ENCODE measurements around the gene MAP2K1.
"Not testable (repeated sequence)": the region's sequence is repeated elsewhere in the genome, so short reads cannot be mapped to it uniquely, and the experiment has no call there.

The MAP2K1 gene

GRCh38 chr15:66386204-66387123 lies at the start of gene MAP2K1:
Gene MAP2K1, plus strand, starts transcription at chr15:66386912. Its CDS starts 436 bp downstream, at chr15:66387348.
- peak; percentile 98 for DNase-seq

GRCh38 chr15:66348530-66348929 lies 38.2 kb upstream of the MAP2K1 start:
- DNase-seq = not testable (repeated sequence)

DNA sequence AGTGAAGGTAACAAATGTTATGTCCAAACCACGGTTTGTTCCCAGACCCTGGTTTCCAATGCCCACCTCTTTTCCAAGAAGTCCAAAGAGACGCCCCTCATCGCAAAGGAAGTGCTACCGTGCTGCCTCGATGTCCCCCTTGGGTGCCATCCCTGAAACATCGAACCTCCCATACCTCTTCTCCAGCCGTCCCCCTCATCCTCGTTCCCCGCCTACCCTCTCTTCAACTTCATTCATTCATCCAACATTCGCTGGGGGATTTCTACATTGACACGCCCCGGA lies 30.7 kb upstream of the MAP2K1 start:
- DNase-seq = no peak

DNA sequence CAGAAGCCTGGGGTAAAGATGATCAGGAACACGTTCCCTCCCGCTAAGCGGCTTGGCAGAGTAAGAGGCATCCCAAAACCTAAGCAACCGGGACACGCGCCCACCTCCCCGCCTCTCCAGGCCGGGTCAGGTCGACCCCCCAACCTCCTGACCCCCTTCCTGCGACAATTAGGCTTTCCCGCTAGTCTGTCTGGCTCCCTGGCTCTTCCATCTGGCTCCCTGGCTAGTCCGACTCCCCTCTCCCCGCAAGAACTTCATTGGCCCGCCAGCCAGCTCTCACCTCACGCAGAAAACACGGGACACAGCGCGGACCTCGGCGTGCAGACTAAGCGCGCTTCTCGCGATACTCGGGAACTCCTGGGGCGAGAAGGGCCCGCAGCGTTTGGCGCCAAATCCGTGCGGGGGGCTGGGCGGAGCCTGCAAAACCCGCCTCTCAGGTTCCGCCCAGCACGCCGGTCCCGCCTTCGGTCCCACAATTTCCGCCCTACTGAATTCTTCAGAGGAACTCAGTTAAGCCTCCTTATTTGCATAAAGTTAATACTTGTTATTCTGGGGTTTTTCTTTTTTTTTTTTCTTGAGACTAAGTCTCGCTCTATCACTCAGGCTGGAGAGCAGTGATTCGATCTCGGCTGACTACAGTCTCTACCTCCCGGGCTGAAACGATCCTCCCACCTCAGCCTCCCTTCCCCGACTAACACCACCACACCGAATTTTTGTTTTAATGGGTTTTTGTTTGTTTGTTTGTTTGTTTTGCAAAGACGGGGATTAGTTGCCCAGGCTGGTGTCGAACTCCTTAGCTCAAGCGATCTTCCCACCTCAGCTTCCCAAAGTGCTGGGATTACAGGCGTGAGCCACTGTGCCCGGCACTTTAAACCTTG lies 30.1 kb upstream of the MAP2K1 start, which contains the start of gene TIPIN:
TIPIN (minus strand) TSS at position 327 of the 878 bp plus-strand sequence. CDS start 3,738 bp downstream, outside the sequence.
- DNase-seq = peak; percentile 98

DNA sequence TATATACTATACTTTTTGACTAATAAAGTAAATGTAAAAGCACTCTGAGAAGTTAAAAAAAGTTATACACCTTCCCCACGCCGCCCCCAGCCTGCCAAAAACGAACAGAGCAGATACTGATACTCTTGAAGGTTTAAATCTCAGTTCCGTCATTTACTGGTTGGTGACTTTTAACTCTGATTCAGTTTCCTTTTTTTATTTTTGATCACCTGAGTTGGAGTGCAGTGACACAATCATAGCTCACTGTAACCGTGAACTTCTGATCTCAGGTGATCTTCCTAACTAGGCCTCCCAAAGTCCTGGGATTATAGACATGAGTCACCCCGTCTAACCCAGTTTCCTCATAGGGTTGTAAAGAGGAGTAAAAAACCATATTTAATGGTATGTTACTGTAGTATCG lies 27.0 kb upstream of the MAP2K1 start:
- no peak for DNase-seq

DNA sequence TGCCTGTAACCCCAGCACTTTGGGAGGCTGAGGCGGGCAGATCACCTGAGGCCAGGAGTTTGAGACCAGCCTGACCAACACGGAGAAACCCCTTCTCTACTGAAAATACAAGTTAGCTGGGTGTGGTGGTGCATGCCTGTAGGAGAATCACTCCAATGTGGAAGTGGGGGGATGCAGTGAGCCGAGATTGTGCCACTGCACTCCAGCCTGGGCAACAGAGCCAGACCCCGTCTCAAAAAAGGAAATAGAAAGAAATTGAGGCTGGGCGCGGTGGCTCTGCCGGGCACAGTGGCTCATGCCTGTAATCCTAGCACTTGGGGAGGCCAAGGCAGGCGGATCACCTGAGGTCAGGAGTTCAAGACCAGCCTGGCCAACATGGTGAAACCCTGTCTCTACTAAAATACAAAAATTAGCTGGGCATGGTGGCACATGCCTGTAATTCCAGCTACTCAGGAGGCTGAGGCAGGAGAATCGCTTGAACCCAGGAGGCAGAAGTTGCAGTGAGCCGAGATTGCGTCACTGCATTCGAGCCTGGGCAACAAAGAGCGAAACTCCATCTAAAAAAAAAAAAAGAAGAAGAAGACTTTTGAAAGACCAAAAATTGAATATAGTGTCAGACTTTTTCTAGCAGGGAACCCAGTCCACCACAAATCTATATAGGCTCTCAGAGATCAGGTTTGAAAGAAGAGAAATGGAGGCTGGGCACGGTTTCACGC lies 24.8 kb upstream of the MAP2K1 start:
- DNase-seq = not testable (repeated sequence)

- no peak for DNase-seq
These were observed 23.9 kb upstream of the MAP2K1 start for GRCh38 chr15:66362776-66363175.

- DNase-seq = no peak
These were observed 21.7 kb upstream of the MAP2K1 start for GRCh38 chr15:66364944-66365528.

DNA sequence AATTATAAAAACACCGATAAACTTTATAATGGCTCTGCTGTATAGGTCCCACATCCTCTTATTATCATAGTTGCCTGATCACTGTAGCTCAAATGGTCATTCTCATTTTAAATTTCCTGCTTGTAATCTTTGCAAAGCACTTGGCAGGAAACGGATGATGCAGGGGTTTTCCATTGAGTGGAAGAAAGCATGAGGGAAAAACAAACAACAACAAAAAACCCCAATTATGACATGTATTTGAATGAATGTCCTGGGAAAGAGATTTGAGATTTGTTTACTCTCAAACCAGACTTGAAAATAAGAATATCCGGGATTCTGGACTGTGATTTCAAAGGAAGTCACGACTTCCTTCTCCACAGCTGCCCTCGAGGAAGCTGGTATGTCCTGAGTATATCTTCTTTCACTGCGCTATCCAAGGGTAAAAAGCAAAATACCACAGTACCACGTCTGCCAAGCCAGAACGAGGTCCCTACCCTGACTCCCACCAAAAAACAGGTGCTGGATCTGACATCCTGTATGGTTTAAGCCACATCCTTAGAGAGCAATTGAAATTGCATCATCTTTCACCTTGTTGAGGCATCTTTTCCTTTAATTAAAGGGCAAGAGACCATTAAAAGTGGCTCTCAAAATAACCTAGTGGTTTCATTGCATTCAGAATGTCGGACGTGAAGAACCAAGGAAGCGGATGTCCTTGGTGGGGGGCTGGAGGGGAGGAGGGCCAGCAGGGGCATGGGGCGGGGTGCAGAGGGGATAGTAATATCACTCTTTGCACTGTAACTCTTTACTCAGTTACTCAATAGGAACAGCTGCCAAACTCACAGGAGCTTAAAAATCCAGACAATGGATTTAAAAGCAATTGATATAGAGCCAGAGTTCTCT lies 16.7 kb upstream of the MAP2K1 start:
- peak; percentile 29 for DNase-seq

GRCh38 chr15:66374179-66374578 lies 12.5 kb upstream of the MAP2K1 start:
- DNase-seq = no peak

- no peak for DNase-seq
These were observed 7.8 kb upstream of the MAP2K1 start for GRCh38 chr15:66378814-66379430.

GRCh38 chr15:66381376-66381775 lies 5.3 kb upstream of the MAP2K1 start:
- DNase-seq = not testable (repeated sequence)

DNA sequence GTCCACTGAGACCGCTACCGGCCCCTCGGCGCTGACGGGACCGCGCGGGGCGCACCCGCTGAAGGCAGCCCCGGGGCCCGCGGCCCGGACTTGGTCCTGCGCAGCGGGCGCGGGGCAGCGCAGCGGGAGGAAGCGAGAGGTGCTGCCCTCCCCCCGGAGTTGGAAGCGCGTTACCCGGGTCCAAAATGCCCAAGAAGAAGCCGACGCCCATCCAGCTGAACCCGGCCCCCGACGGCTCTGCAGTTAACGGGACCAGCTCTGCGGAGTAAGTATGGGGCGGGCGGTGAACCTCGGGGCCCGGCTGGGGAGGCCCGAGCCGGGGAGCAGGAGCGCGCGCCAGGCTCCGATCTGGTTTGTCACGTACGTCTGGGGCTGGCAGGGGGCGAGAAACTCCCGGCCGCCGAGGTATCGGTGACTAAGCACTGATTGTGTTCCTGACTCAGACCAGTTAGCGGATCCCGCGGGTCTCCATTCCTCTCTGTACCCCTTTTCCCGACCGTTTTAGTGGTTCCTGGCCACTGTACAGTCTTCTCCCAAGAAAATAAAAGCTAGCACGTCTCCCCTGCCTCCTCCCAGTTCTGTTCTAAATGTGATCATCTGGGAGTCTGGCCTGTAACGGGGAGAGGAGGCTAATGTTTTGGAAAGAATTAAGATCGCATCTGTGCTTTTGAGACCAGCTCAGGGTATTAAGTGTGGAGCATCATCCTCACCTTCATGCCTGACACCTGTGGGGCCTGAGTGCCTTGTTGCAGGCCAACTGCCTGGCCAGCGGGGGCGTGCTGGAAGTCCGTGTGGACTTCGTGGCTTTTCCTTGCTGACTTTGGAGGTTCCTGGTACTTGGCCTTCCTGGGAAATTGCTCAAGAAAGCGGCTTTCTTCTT lies 691 bp downstream of the MAP2K1 start:
- peak; percentile 86 for DNase-seq

DNA sequence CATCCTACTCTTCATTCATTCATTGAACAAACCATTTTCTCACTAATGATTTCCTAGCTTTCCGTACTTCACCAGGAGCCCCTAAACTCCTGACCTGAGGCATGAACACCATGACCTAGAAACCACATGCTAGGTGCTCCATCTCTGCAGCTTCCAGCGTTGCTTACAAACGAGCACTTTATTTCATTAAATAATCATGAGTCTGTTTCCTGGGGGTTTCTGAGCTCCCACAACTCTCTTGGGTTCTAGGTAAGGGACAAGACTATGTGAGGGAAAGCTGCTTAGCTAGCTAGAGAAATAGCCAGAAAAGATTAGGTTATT lies 1.3 kb downstream of the MAP2K1 start:
- DNase-seq = no peak

GRCh38 chr15:66388576-66388975 lies 1.9 kb downstream of the MAP2K1 start:
- no peak for DNase-seq

DNA sequence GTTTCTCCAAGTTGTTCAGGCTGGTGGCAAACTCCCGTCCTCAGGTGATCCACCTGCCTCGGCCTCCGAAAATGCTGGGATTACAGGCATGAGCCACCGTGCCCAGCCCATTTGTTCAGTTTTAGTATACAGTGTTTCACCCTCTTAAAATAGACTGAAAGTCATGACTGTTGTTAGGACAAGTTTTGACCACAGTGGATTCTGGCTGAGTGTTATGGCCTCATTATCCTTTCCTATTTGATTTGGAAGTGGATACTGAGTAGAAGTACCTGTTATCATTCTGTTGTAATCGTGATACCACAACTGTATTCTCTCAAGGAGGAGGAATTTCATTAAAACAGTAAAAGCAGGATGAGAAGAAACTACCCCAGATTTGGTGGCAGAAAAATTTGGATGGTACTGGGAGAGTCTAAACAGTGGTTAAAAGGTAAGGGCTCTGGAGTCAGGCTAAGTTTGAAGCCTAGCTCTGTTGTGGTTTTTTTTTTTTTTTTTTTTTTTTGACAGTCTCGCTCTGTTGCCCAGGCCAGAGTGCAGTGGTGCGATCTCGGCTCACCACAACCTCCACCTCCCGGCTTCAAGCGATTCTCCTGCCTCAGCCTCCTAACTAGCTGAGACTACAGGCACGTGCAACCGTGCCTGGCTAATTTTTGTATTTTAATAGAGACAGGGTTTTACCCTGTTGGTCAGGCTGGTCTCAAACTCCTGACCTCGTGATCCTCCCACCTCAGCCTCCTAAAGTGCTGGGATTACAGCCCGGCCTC lies 2.6 kb downstream of the MAP2K1 start:
- no peak for DNase-seq

DNA sequence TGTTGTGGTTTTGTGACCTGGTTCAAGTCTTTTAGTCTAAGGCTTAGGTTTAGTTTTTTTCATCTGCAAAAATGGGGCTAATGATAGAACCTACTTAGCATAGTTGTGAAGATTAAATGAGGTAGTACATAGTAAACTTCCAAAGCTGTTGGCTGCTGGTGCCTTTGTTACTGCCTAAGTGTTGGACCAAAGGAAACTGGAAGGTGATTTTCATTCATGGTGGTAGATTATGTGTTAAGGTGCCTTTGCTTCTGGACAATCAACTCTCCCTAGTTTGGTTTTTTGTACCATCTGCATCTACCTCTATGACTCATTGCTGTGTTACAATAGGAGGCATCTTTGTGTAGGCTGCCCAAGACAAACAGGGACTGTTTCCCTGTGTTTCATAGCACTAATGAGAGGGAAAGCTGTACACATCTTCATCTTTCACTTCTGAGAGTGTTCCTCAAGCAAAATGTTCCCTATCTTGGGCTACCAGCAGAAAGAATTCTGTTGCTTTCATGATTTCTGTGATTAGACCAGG lies 3.2 kb downstream of the MAP2K1 start:
- DNase-seq = no peak

- DNase-seq = no peak
These were observed 4.0 kb downstream of the MAP2K1 start for GRCh38 chr15:66390678-66391077.

DNA sequence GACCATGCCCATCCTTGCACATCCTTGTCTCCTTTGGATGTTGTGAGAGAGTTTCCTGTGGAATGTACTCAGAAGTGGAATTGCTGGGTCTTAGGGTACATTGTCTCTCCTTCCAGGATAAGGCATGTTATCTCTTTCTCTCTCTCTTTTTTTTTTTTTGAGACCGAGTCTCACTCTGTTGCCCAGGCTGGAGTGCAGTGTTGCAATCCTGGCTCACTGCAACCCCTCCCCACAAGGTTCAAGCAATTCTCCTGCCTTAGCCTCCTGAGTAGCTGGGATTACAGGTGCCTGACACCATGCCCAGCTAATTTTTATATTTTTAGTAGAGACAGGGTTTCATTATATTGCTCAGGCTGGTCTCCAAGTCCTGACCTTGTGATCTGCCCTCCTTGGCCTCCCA lies 6.3 kb downstream of the MAP2K1 start:
- DNase-seq = not testable (repeated sequence)

Measured in stimulated activated CD4-positive, alpha-beta T cell treated with anti-CD3 and anti-CD28 coated beads, Interleukin-1b, Interleukin-23, amount 100 ng/mL, for 48 hours (primary cell).